CD4-positive, alpha-beta memory T cell (primary cell): Measurements from ENCODE around the gene KCNIP2. TPM values are rescaled to one million over a fixed set of nuclear protein-coding genes. Genes with fewer than 3 reads are reported as not detected.
A peak's percentile ranks its signal among the peaks of the same experiment; 100 is the strongest.

Experiments used
- CTCF ChIA-PET: fragments of 350-600 bp; sonication (Branson Sonifier 250); formaldehyde crosslinking; loops from one replicate; lab custom pipeline; 2021; ENCODE audit warnings: inconsistent platforms; ENCODE audit not compliant: partially characterized antibody; lab: Charles Lee
- POLR2A ChIA-PET: fragments of 350-600 bp; sonication (Branson Sonifier 250); formaldehyde crosslinking; loops from one replicate; lab custom pipeline; 2021; ENCODE audit not compliant: partially characterized antibody; lab: Charles Lee
- DNase-seq, 5 donors: peaks; one replicate each; pipeline versions ENCODE4 v3.0.0 to v3.0.0-alpha.2; 2020 to 2022; ENCODE audit warnings: mixed read lengths in 1 of 5
- H3K27ac ChIP-seq: one replicate; pipeline ENCODE4 v1.7.0; 2013; ENCODE audit warnings: low read depth, low read length
- H3K27me3 ChIP-seq: 2 replicates; pipeline ENCODE4 v1.7.0; 2013; ENCODE audit warnings: mild to moderate bottlenecking, low read length, moderate library complexity; ENCODE audit not compliant: insufficient read depth
- H3K36me3 ChIP-seq: 2 replicates; pipeline ENCODE4 v1.7.0; 2013; ENCODE audit warnings: mild to moderate bottlenecking, low read length, moderate library complexity; ENCODE audit not compliant: insufficient read depth
- H3K4me1 ChIP-seq: 2 replicates; pipeline ENCODE4 v1.7.0; 2013; ENCODE audit warnings: mild to moderate bottlenecking, low read length, moderate library complexity; ENCODE audit not compliant: insufficient read depth
- H3K4me3 ChIP-seq, 2 donors: one replicate each; pipeline ENCODE4 v1.7.0; 2013; ENCODE audit warnings: low read length in 2 of 2, mild to moderate bottlenecking in 1 of 2
- H3K9me3 ChIP-seq, 2 donors: one replicate each; pipeline ENCODE4 v1.7.0; 2013; ENCODE audit warnings: low read length in 2 of 2, control low read depth in 1 of 2; ENCODE audit not compliant: control insufficient read depth in 1 of 2
- H3K27ac Mint-ChIP-seq, 7 donors: one replicate each; pipeline ENCODE4 v1.8.0; 2020 to 2021; ENCODE audit warnings: mixed read lengths in 7 of 7, mild to moderate bottlenecking in 6 of 7, inconsistent platforms in 3 of 7, moderate library complexity in 3 of 7
- H3K27me3 Mint-ChIP-seq, 2 donors: one replicate each; pipeline ENCODE4 v1.8.0; 2020 to 2021; ENCODE audit warnings: mixed read lengths in 2 of 2
- H3K36me3 Mint-ChIP-seq, 2 donors: one replicate each; pipeline ENCODE4 v1.8.0; 2020 to 2021; ENCODE audit warnings: mixed read lengths in 2 of 2, inconsistent platforms in 1 of 2, mild to moderate bottlenecking in 1 of 2
- H3K4me1 Mint-ChIP-seq, 4 donors: one replicate each; pipeline ENCODE4 v1.8.0; 2020 to 2021; ENCODE audit warnings: mixed read lengths in 4 of 4, mild to moderate bottlenecking in 1 of 4
- H3K4me3 Mint-ChIP-seq, 8 donors: one replicate each; pipeline ENCODE4 v1.8.0; 2020 to 2021; ENCODE audit warnings: mixed read lengths in 8 of 8, mild to moderate bottlenecking in 7 of 8, moderate library complexity in 6 of 8, inconsistent platforms in 3 of 8
- H3K9me3 Mint-ChIP-seq, 8 donors: one replicate each; pipeline ENCODE4 v1.8.0; 2020 to 2021; ENCODE audit warnings: mixed read lengths in 8 of 8, mild to moderate bottlenecking in 5 of 8, inconsistent platforms in 3 of 8, moderate library complexity in 1 of 8
- intact Hi-C: fragments of 100-400 bp; cut with micrococcal nuclease; formaldehyde crosslinking; loops from one replicate; pipeline ENCODE4 v1.15.1; 2023
- polyA plus RNA-seq, 2 donors: library from polyadenylated mRNA; unstranded; fragments of 300-500 nt; fragmentation: Illumina TruSeq; gene quantifications; one replicate each; pipeline ENCODE4 v1.2.3, GENCODE V29; 2021
- total RNA-seq, 2 experiments: library from RNA; stranded (reverse); gene quantifications; one replicate each; pipeline ENCODE4 v1.2.3, GENCODE V29; 2021

Gene KCNIP2
- total and polyA plus RNA-seq, 4 experiments from 2014 or later = 0.79 to 4.3 (median 2.3) TPM

GRCh38 chr10:101840741-101841453 lies 2.7 kb downstream of the KCNIP2 start:
- peak overlapping the region; percentile 82 to 99 (median 90) for H3K4me3 Mint-ChIP-seq
- POLR2A ChIA-PET = interaction anchor here (0.5 to 4.3 kb wide), 9 partner anchors 10 to 1664 kb away, joined by 3 to 61 read pairs (median 5); partner anchors contain the start of genes NPM3 and OGA

GRCh38 chr10:101840102-101840684 lies 3.4 kb downstream of the KCNIP2 start:
- intact Hi-C loops = loop anchor here (1.0 to 5.0 kb wide), 7 partner anchors 10 to 277 kb away; partner anchors contain the start of gene OGA
- ChIA-PET POLR2A (interaction anchor here (1.0 to 4.3 kb wide), 6 partner anchors 10 to 228 kb away, joined by 3 to 61 read pairs (median 8); partner anchors contain the start of genes NPM3 and OGA), CTCF (interaction anchor here (0.8 to 6.4 kb wide), 39 partner anchors 9 to 665 kb away, joined by 3 to 74 read pairs (median 7); partner anchors contain the start of genes ARMH3, NPM3 and OGA)
- peak overlapping the region; percentile 29 to 34 for H3K4me3 ChIP-seq
- Mint-ChIP-seq H3K4me3 (peak overlapping the region; percentile 82 to 99 (median 90)), H3K36me3 (peaks cover 0 to 1% of the 10 kb centered on the region in 2 donors), H3K9me3 (no peaks in the 10 kb centered on the region), H3K4me1 (peaks cover 33 to 68% (median 46%) of the 10 kb centered on the region in 4 donors), H3K27ac (peak overlapping the region; percentile 48 to 92 (median 73)), H3K27me3 (no peaks in the 10 kb centered on the region)
- DNase-seq = peak in 4 of 5 donors; percentile 28 to 61 (median 35)
- H3K27me3 ChIP-seq = no peaks in the 10 kb centered on the region
- H3K9me3 ChIP-seq = no peaks in the 10 kb centered on the region
- H3K27ac ChIP-seq = peak overlapping the region; percentile 14
- no peaks in the 10 kb centered on the region for H3K36me3 ChIP-seq
- peaks cover 48% of the 10 kb centered on the region for H3K4me1 ChIP-seq

More at GRCh38 chr10:101840741-101841453, 2.7 kb downstream of the KCNIP2 start:
- Mint-ChIP-seq H3K4me1 (peaks cover 29 to 62% (median 42%) of the 10 kb centered on the region in 4 donors), H3K27me3 (no peaks in the 10 kb centered on the region), H3K9me3 (no peaks in the 10 kb centered on the region), H3K27ac (peak overlapping the region in 6 of 7 donors; percentile 30 to 92 (median 78)), H3K36me3 (peaks cover 3 to 5% of the 10 kb centered on the region in 2 donors)
- no peaks in the 10 kb centered on the region for H3K27me3 ChIP-seq
- H3K4me1 ChIP-seq = peaks cover 41% of the 10 kb centered on the region
- peak overlapping the region; percentile 17 to 34 for H3K4me3 ChIP-seq
- peak; percentile 61 to 72 (median 65) for DNase-seq
- no peaks in the 10 kb centered on the region for H3K36me3 ChIP-seq
- CTCF ChIA-PET = interaction anchor here (0.8 to 6.4 kb wide), 57 partner anchors 8 to 782 kb away, joined by 3 to 74 read pairs (median 5); partner anchors contain the start of genes ARMH3, NPM3 and OGA
- intact Hi-C loops = loop anchor here (1.0 to 5.0 kb wide), 7 partner anchors 11 to 276 kb away; partner anchors contain the start of gene OGA
- H3K9me3 ChIP-seq = no peaks in the 10 kb centered on the region
- H3K27ac ChIP-seq = no peak overlapping the region

GRCh38 chr10:101839416-101840063 lies 4.1 kb downstream of the KCNIP2 start:
- Histone ChIP-seq H3K27ac (no peak overlapping the region), H3K4me3 (peak overlapping the region in 1 of 2 donors; percentile 34), H3K4me1 (peaks cover 55% of the 10 kb centered on the region), H3K36me3 (no peaks in the 10 kb centered on the region), H3K9me3 (no peaks in the 10 kb centered on the region), H3K27me3 (no peaks in the 10 kb centered on the region)
- peak; percentile 53 to 71 (median 56) for DNase-seq
- Mint-ChIP-seq H3K27me3 (no peaks in the 10 kb centered on the region), H3K36me3 (no peaks in the 10 kb centered on the region), H3K27ac (peak overlapping the region in 6 of 7 donors; percentile 42 to 84 (median 71)), H3K4me1 (peaks cover 39 to 73% (median 52%) of the 10 kb centered on the region in 4 donors), H3K9me3 (peaks cover 0 to 1% (median 0%) of the 10 kb centered on the region in 8 donors), H3K4me3 (peak overlapping the region; percentile 82 to 99 (median 90))
- ChIA-PET POLR2A (interaction anchor here (1.5 to 4.3 kb wide), 4 partner anchors 9 to 229 kb away, joined by 5 to 61 read pairs (median 19); partner anchors contain the start of gene OGA), CTCF (interaction anchor here (0.6 to 6.4 kb wide), 16 partner anchors 9 to 625 kb away, joined by 3 to 74 read pairs (median 8); partner anchors contain the start of gene OGA)
- intact Hi-C loops = loop anchor here (1.0 to 5.0 kb wide), 7 partner anchors 9 to 278 kb away; partner anchors contain the start of gene OGA

GRCh38 chr10:101839002-101839401 lies 4.6 kb downstream of the KCNIP2 start:
- H3K27me3 Mint-ChIP-seq = no peaks in the 10 kb centered on the region
- no peak overlapping the region for H3K4me3 ChIP-seq
- H3K27me3 ChIP-seq = no peaks in the 10 kb centered on the region
- CTCF ChIA-PET = interaction anchor here (0.6 to 6.4 kb wide), 13 partner anchors 9 to 625 kb away, joined by 3 to 74 read pairs (median 11); partner anchors contain the start of gene OGA
- POLR2A ChIA-PET = interaction anchor here (1.5 to 4.3 kb wide), 3 partner anchors 9 to 25 kb away, joined by 9 to 61 read pairs (median 29); partner anchors contain the start of gene OGA
- H3K27ac ChIP-seq = no peak overlapping the region
- peaks cover 39 to 73% (median 52%) of the 10 kb centered on the region in 4 donors for H3K4me1 Mint-ChIP-seq
- DNase-seq = no peak
- H3K36me3 Mint-ChIP-seq = no peaks in the 10 kb centered on the region
- peaks cover 55% of the 10 kb centered on the region for H3K4me1 ChIP-seq
- peak overlapping the region; percentile 82 to 99 (median 90) for H3K4me3 Mint-ChIP-seq
- H3K9me3 ChIP-seq = no peaks in the 10 kb centered on the region
- H3K9me3 Mint-ChIP-seq = peaks cover 0 to 1% (median 0%) of the 10 kb centered on the region in 8 donors
- intact Hi-C loops = no loop called here
- H3K36me3 ChIP-seq = no peaks in the 10 kb centered on the region
- H3K27ac Mint-ChIP-seq = peak overlapping the region in 4 of 7 donors; percentile 42 to 79 (median 66)

GRCh38 chr10:101838416-101838970 lies 5.1 kb downstream of the KCNIP2 start:
- Histone ChIP-seq H3K36me3 (no peaks in the 10 kb centered on the region), H3K4me3 (no peak overlapping the region), H3K27ac (no peak overlapping the region), H3K27me3 (no peaks in the 10 kb centered on the region), H3K4me1 (peaks cover 58% of the 10 kb centered on the region), H3K9me3 (no peaks in the 10 kb centered on the region)
- Mint-ChIP-seq H3K4me3 (peak overlapping the region in 7 of 8 donors; percentile 82 to 99 (median 89)), H3K4me1 (peaks cover 43 to 76% (median 56%) of the 10 kb centered on the region in 4 donors), H3K27ac (peak overlapping the region in 3 of 7 donors; percentile 24 to 78 (median 54)), H3K27me3 (no peaks in the 10 kb centered on the region), H3K9me3 (peaks cover 0 to 1% (median 0%) of the 10 kb centered on the region in 8 donors), H3K36me3 (no peaks in the 10 kb centered on the region)
- CTCF ChIA-PET = interaction anchor here (1.2 to 10.1 kb wide), 8 partner anchors 12 to 235 kb away, joined by 3 to 88 read pairs (median 62); partner anchors contain the start of gene OGA
- DNase-seq = no peak
- POLR2A ChIA-PET = interaction anchor here (3.9 to 4.3 kb wide), 2 partner anchors 8 to 21 kb away, joined by 29 to 61 read pairs; partner anchors contain the start of gene OGA
- intact Hi-C loops = no loop called here

- H3K4me1 ChIP-seq = peaks cover 58% of the 10 kb centered on the region
- Mint-ChIP-seq H3K4me1 (peaks cover 46 to 78% (median 58%) of the 10 kb centered on the region in 4 donors), H3K4me3 (peak overlapping the region in 1 of 8 donors; percentile 25), H3K36me3 (no peaks in the 10 kb centered on the region), H3K27me3 (no peaks in the 10 kb centered on the region), H3K9me3 (peaks cover 0 to 1% (median 0%) of the 10 kb centered on the region in 8 donors), H3K27ac (no peak overlapping the region)
- H3K27me3 ChIP-seq = no peaks in the 10 kb centered on the region
- H3K9me3 ChIP-seq = no peaks in the 10 kb centered on the region
- ChIA-PET POLR2A (interaction anchor here (11.6 kb wide), 1 partner anchor 19 kb away, joined by 204 read pairs; the partner anchor contains the start of gene OGA), CTCF (interaction anchor here (0.7 to 10.1 kb wide), 12 partner anchors 9 to 276 kb away, joined by 3 to 88 read pairs (median 6); partner anchors contain the start of gene OGA)
- DNase-seq = no peak
- intact Hi-C loops = no loop called here
- no peak overlapping the region for H3K27ac ChIP-seq
- H3K36me3 ChIP-seq = no peaks in the 10 kb centered on the region
- no peak overlapping the region for H3K4me3 ChIP-seq
Measured at GRCh38 chr10:101837748-101838147, 5.9 kb downstream of the KCNIP2 start.
